Sigmoid colon (tissue), 4 donors: Measurements from ENCODE around the gene MIF.

Experiments used
- CTCF ChIP-seq, 4 experiments: fragments of 450-650 bp in 3 of 4; fragments of 200-600 bp in 1 of 4; IDR thresholded peaks; one replicate each; pipeline ENCODE4 v1.5.1; 2016 to 2019; ENCODE audit warnings: antibody characterized with exemption in 4 of 4, mild to moderate bottlenecking in 3 of 4, moderate library complexity in 2 of 4
- EP300 ChIP-seq, 4 donors: sonication (generic); formaldehyde crosslinking; IDR thresholded peaks; one replicate each; pipeline ENCODE4 v1.6.1; 2017; ENCODE audit warnings: antibody characterized with exemption in 4 of 4
- POLR2AphosphoS5 ChIP-seq, 4 donors: sonication (generic); formaldehyde crosslinking; IDR thresholded peaks; one replicate each; pipeline ENCODE4 v1.6.1; 2017; ENCODE audit warnings: antibody characterized with exemption in 4 of 4

DNA sequence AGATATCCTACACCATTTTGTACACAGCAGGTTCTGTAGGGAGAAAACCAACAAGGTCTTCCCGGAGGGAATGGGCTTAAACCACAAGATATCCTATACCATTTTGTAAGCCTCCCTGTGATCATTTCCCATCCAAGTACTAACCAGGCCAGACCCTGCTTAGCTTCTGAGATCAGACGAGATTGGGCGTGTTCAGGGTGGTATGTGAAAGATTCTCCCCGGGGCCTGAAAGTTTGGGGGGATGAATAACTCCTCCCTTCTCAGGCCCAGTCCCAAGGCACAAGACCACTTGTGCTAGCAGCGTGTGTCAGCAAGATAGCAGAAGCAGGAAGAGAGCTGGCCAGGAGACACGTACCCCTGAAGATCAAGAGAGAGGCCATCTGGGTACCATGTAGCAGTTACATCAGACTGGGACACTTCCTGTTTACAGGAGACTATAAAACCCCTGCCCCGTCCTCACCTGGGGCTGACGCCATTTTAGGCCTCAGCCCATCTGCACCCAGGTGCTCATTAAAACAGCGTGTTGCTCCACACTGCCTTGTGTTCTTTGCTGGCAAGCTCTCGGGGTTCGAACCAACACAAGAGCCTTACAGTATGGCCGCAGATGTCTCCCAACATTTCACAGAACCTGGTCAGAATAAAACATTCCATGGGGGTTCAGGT is 17.3 kb downstream of the MIF start:
- TF ChIP-seq CTCF (IDR thresholded peaks at IDR 0.05) (no peak), EP300 (IDR thresholded peaks at IDR 0.05) (no peak), POLR2AphosphoS5 (IDR thresholded peaks at IDR 0.05) (no peak)
